ENCODE data around the gene TCOF1. TPM values are rescaled to one million over a fixed set of nuclear protein-coding genes. Genes with fewer than 3 reads are reported as not detected.

The TCOF1 gene
- total and polyA plus RNA-seq, 9 donors = 16.7 to 38.3 (median 27.8) TPM

- no peak overlapping the region for H3K27ac ChIP-seq
- WGBS, 3 donors = 93 to 95% (median 94%) methylated on average over 11 of the region's 11 CpGs
- H3K27me3 ChIP-seq = no peaks in the 10 kb centered on the region
- intact Hi-C loops (cut with DNase I) = no loop called here
- no peak for DNase-seq
- no peaks in the 10 kb centered on the region for H3K36me3 ChIP-seq
- TF ChIP-seq EP300 (IDR thresholded peaks at IDR 0.05) = no peak
- no peak for TF ChIP-seq POLR2A (IDR thresholded peaks at IDR 0.05)
- TF ChIP-seq CTCF (IDR thresholded peaks at IDR 0.05) = no peak
- H3K4me1 ChIP-seq (ENCODE audit: insufficient read depth) = no peaks in the 10 kb centered on the region
- no peak overlapping the region for H3K4me3 ChIP-seq
- no peaks in the 10 kb centered on the region for H3K9me3 ChIP-seq
These were observed 19.0 kb upstream of the TCOF1 start for GRCh38 chr5:150338546-150338945.

GRCh38 chr5:150339165-150339564 lies 18.3 kb upstream of the TCOF1 start:
- Histone ChIP-seq H3K4me1 (ENCODE audit: insufficient read depth) (no peaks in the 10 kb centered on the region), H3K9me3 (no peaks in the 10 kb centered on the region), H3K27ac (no peak overlapping the region), H3K4me3 (no peak overlapping the region), H3K27me3 (no peaks in the 10 kb centered on the region), H3K36me3 (no peaks in the 10 kb centered on the region)
- TF ChIP-seq CTCF (IDR thresholded peaks at IDR 0.05) (no peak), POLR2A (IDR thresholded peaks at IDR 0.05) (no peak), EP300 (IDR thresholded peaks at IDR 0.05) (no peak)
- intact Hi-C loops (cut with DNase I) = no loop called here
- no peak for DNase-seq
- 50 to 71% (median 53%) methylated on average over 5 of the region's 5 CpGs for WGBS, 3 donors

DNA sequence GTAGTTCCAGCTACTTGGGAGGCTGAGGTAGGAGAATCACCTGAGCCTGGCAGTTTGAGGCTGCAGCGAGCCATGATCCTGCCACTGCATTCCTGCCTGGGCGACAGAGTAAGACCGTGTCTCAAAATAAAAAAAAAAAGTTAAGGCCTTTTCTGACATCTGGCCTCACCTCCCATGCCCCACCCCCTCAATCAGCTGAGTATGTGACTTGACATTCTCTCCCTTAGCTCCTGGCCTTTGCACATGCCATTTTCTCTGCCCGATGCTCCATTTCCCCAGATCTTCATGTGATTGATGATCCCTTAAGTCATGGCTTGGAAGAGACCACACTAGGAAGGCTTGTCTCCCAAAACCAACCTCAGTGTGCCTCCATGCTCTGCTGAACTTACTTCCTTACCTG lies 17.7 kb upstream of the TCOF1 start:
- H3K4me1 ChIP-seq (ENCODE audit: insufficient read depth) = no peaks in the 10 kb centered on the region
- no peak for DNase-seq
- no peak overlapping the region for H3K4me3 ChIP-seq
- H3K27ac ChIP-seq = no peak overlapping the region
- intact Hi-C loops (cut with DNase I) = loop anchor here in 1 of 4 donors (10.0 kb wide), 1 partner anchor 115 kb away; no protein-coding TSS in a partner anchor
- TF ChIP-seq EP300 (IDR thresholded peaks at IDR 0.05) = no peak
- TF ChIP-seq POLR2A (IDR thresholded peaks at IDR 0.05) = no peak
- TF ChIP-seq CTCF (IDR thresholded peaks at IDR 0.05) = no peak
- H3K9me3 ChIP-seq = no peaks in the 10 kb centered on the region
- WGBS, 3 donors = 94 to 95% (median 94%) methylated on average over 4 of the region's 4 CpGs
- no peaks in the 10 kb centered on the region for H3K36me3 ChIP-seq
- no peaks in the 10 kb centered on the region for H3K27me3 ChIP-seq

- Histone ChIP-seq H3K36me3 (no peaks in the 10 kb centered on the region), H3K27me3 (no peaks in the 10 kb centered on the region), H3K27ac (no peak overlapping the region), H3K4me1 (ENCODE audit: insufficient read depth) (no peaks in the 10 kb centered on the region), H3K4me3 (no peak overlapping the region), H3K9me3 (no peaks in the 10 kb centered on the region)
- intact Hi-C loops (cut with DNase I) = loop anchor here in 1 of 4 donors (10.0 kb wide), 1 partner anchor 116 kb away; no protein-coding TSS in a partner anchor
- WGBS, 3 donors = 85 to 91% (median 88%) methylated on average over 7 of the region's 7 CpGs
- TF ChIP-seq EP300 (IDR thresholded peaks at IDR 0.05) (no peak), CTCF (IDR thresholded peaks at IDR 0.05) (no peak), POLR2A (IDR thresholded peaks at IDR 0.05) (no peak)
- no peak for DNase-seq
These were observed 16.8 kb upstream of the TCOF1 start for GRCh38 chr5:150340614-150341255.
